Gastroesophageal sphincter (tissue), 4 donors: ENCODE data around the gene ACER1. TPM values are rescaled to one million over a fixed set of nuclear protein-coding genes. Genes with fewer than 3 reads are reported as not detected.
"Not testable (repeated sequence)": the region's sequence is repeated elsewhere in the genome, so short reads cannot be mapped to it uniquely, and the experiment has no call there.

Source experiments
- ATAC-seq: fragments of 150-250 bp; one replicate; pipeline ENCODE4 v1.9.1; 2016; ENCODE audit warnings: mild to moderate bottlenecking, moderate library complexity
- H3K27ac ChIP-seq, 4 donors: fragments of 200-600 bp; sonication (generic) in 3 of 4; 1 replicate in 3 of 4; 2 replicates in 1 of 4; pipeline ENCODE4 v1.5.1; 2016 to 2019
- H3K27me3 ChIP-seq: fragments of 200-600 bp; sonication (generic); one replicate; pipeline ENCODE4 v1.5.1; 2019
- H3K36me3 ChIP-seq, 2 donors: fragments of 200-600 bp; sonication (generic); one replicate each; pipeline ENCODE4 v1.5.1; 2019; ENCODE audit warnings: control low read depth in 1 of 2
- H3K4me1 ChIP-seq, 3 donors: fragments of 200-600 bp; sonication (generic); 1 replicate in 2 of 3; 2 replicates in 1 of 3; pipeline ENCODE4 v1.5.1; 2016 to 2019; ENCODE audit warnings: control low read depth in 2 of 3
- H3K4me3 ChIP-seq, 2 donors: fragments of 200-600 bp; sonication (generic); one replicate each; pipeline ENCODE4 v1.5.1; 2019; ENCODE audit warnings: mild to moderate bottlenecking in 1 of 2, moderate library complexity in 1 of 2
- H3K9me3 ChIP-seq, 3 donors: fragments of 200-600 bp; sonication (generic); one replicate each; pipeline ENCODE4 v1.5.1; 2017 to 2019; ENCODE audit warnings: control low read depth in 2 of 3
- CTCF ChIP-seq, 4 experiments: fragments of 200-600 bp in 2 of 4; fragments of 450-650 bp in 2 of 4; sonication (generic) in 1 of 4; IDR thresholded peaks; one replicate each; pipeline ENCODE4 v1.5.1; 2017 to 2019; ENCODE audit warnings: antibody characterized with exemption in 4 of 4, mild to moderate bottlenecking in 2 of 4, moderate library complexity in 2 of 4
- EP300 ChIP-seq: sonication (generic); formaldehyde crosslinking; IDR thresholded peaks from one replicate; pipeline ENCODE4 v1.6.1; 2017; ENCODE audit warnings: antibody characterized with exemption, mild to moderate bottlenecking
- POLR2A ChIP-seq, 2 donors: fragments of 450-650 bp; IDR thresholded peaks; one replicate each; pipeline ENCODE4 v1.6.1; 2017; ENCODE audit warnings: antibody characterized with exemption in 2 of 2, mild to moderate bottlenecking in 2 of 2, moderate library complexity in 1 of 2
- POLR2AphosphoS5 ChIP-seq: sonication (generic); formaldehyde crosslinking; IDR thresholded peaks from one replicate; pipeline ENCODE4 v1.6.1; 2017; ENCODE audit warnings: antibody characterized with exemption
- WGBS, 2 donors: methylation state at CpG; one replicate each; pipeline ENCODE4 v1.1.5; 2018; ENCODE audit warnings: low coverage in 1 of 2; 5-methylcytosine and 5-hydroxymethylcytosine counted together
- total RNA-seq, 4 donors: library from RNA; depleted of rRNA; stranded (reverse); fragments of >200 nt; gene quantifications; one replicate each; pipeline ENCODE4 v1.1.0, GENCODE V29; 2016

ACER1 gene
- total RNA-seq, 4 donors from 2014 or later = not detected

- Histone ChIP-seq H3K4me3 (no peak overlapping the region), H3K27me3 (no peaks in the 10 kb centered on the region), H3K36me3 (no peaks in the 10 kb centered on the region), H3K27ac (no peak overlapping the region), H3K9me3 (peaks cover 0 to 67% (median 6%) of the 10 kb centered on the region in 3 donors), H3K4me1 (no peaks in the 10 kb centered on the region)
- WGBS, 2 donors = 100% methylated on average over 1 of the region's 1 CpG; no CpG with 5 or more reads in 1 of the 2 donors
- TF ChIP-seq CTCF (IDR thresholded peaks at IDR 0.05) = no peak
- no peak for TF ChIP-seq EP300
- TF ChIP-seq POLR2AphosphoS5 = no peak
- no peak for TF ChIP-seq POLR2A (IDR thresholded peaks at IDR 0.05)
- ATAC-seq = no peak
Measured at GRCh38 chr19:6288737-6289136, 44.7 kb downstream of the ACER1 start.

- ATAC-seq = no peak
- no peak overlapping the region for H3K27ac ChIP-seq
- H3K9me3 ChIP-seq = peaks cover 0 to 54% (median 6%) of the 10 kb centered on the region in 3 donors
- TF ChIP-seq CTCF (IDR thresholded peaks at IDR 0.05) = no peak
- TF ChIP-seq POLR2A (IDR thresholded peaks at IDR 0.05) = no peak
- TF ChIP-seq POLR2AphosphoS5 = no peak
- no peak for TF ChIP-seq EP300
- no peaks in the 10 kb centered on the region for H3K4me1 ChIP-seq
- no peaks in the 10 kb centered on the region for H3K36me3 ChIP-seq
- no peak overlapping the region for H3K4me3 ChIP-seq
- no peaks in the 10 kb centered on the region for H3K27me3 ChIP-seq
- 78 to 86% methylated on average over 1 to 2 of the region's 6 CpGs for WGBS, 2 donors
Measured at GRCh38 chr19:6287269-6287885, 46.0 kb downstream of the ACER1 start.

GRCh38 chr19:6286676-6287075 lies 46.7 kb downstream of the ACER1 start:
- Histone ChIP-seq H3K27ac (no peak overlapping the region), H3K4me3 (no peak overlapping the region), H3K4me1 (no peaks in the 10 kb centered on the region), H3K27me3 (no peaks in the 10 kb centered on the region), H3K9me3 (peaks cover 0 to 47% (median 6%) of the 10 kb centered on the region in 3 donors), H3K36me3 (no peaks in the 10 kb centered on the region)
- TF ChIP-seq POLR2A (IDR thresholded peaks at IDR 0.05) (no peak), CTCF (IDR thresholded peaks at IDR 0.05) (no peak), POLR2AphosphoS5 (no peak), EP300 (no peak)
- 88% methylated on average over 1 of the region's 4 CpGs; no CpG with 5 or more reads in 1 of the 2 donors for WGBS, 2 donors
- no peak for ATAC-seq

GRCh38 chr19:6282393-6282792 lies 51.0 kb downstream of the ACER1 start:
- ATAC-seq, H3K4me3 ChIP-seq, H3K27me3 ChIP-seq, H3K27ac ChIP-seq, H3K36me3 ChIP-seq: not testable (repeated sequence)
- WGBS, 2 donors = 74 to 86% methylated on average over 6 of the region's 6 CpGs
- peaks cover 0 to 13% (median 4%) of the 10 kb centered on the region in 3 donors for H3K9me3 ChIP-seq
- peaks cover 0 to 24% (median 14%) of the 10 kb centered on the region in 3 donors for H3K4me1 ChIP-seq

- Histone ChIP-seq H3K36me3 (no peaks in the 10 kb centered on the region), H3K9me3 (no peaks in the 10 kb centered on the region), H3K4me1 (peaks cover 0 to 47% (median 33%) of the 10 kb centered on the region in 3 donors), H3K27ac (peak within 1 kb of the TSS; percentile 39 to 88 (median 85)), H3K4me3 (peak within 1 kb of the TSS; percentile 73 to 90), H3K27me3 (no peaks in the 10 kb centered on the region)
- ATAC-seq = peak; percentile 99
- 20 to 47% methylated on average over 3 to 6 of the region's 66 CpGs for WGBS, 2 donors
- peak in 3 of 4 experiments; percentile 44 to 91 (median 61) for TF ChIP-seq CTCF (IDR thresholded peaks at IDR 0.05)
- TF ChIP-seq EP300 = no peak
- no peak for TF ChIP-seq POLR2AphosphoS5
- TF ChIP-seq POLR2A (IDR thresholded peaks at IDR 0.05) = peak; percentile 28 to 58
Measured at GRCh38 chr19:6279931-6280591, 53.4 kb downstream of the ACER1 start, which contains the start of gene MLLT1. Gene MLLT1, minus strand, starts transcription at chr19:6279975. Its CDS starts 191 bp downstream, at chr19:6279784.
